DMS79 treated with DMSO at 0.1 percent for 48 hours (cell line): Measurements from ENCODE around the gene RBMX.
A peak's percentile ranks its signal among the peaks of the same experiment; 100 is the strongest.

ENCODE experiments used
- DNase-seq: peaks from one replicate; lab custom pipeline; 2025; lab: John Stamatoyannopoulos, UW

RBMX gene

GRCh38 chrX:136835761-136836160 lies 44.8 kb downstream of the RBMX start:
- no peak for DNase-seq

- no peak for DNase-seq
Observed at GRCh38 chrX:136829413-136829812, 51.1 kb downstream of the RBMX start.

- no peak for DNase-seq
Observed at GRCh38 chrX:136828830-136829229, 51.7 kb downstream of the RBMX start.

- peak; percentile 43 for DNase-seq
Observed at GRCh38 chrX:136827026-136827425, 53.5 kb downstream of the RBMX start.

- DNase-seq = no peak
Observed at GRCh38 chrX:136825771-136826170, 54.8 kb downstream of the RBMX start.
